AG08395 (cell line): ENCODE data around the gene KRTCAP2.
"Not testable (repeated sequence)": the region's sequence is repeated elsewhere in the genome, so short reads cannot be mapped to it uniquely, and the experiment has no call there.

Source experiments
- DNase-seq: peaks from one replicate; pipeline ENCODE4 v3.0.0; 2012; ENCODE audit warnings: mixed read lengths, low spot score

KRTCAP2 gene

DNA sequence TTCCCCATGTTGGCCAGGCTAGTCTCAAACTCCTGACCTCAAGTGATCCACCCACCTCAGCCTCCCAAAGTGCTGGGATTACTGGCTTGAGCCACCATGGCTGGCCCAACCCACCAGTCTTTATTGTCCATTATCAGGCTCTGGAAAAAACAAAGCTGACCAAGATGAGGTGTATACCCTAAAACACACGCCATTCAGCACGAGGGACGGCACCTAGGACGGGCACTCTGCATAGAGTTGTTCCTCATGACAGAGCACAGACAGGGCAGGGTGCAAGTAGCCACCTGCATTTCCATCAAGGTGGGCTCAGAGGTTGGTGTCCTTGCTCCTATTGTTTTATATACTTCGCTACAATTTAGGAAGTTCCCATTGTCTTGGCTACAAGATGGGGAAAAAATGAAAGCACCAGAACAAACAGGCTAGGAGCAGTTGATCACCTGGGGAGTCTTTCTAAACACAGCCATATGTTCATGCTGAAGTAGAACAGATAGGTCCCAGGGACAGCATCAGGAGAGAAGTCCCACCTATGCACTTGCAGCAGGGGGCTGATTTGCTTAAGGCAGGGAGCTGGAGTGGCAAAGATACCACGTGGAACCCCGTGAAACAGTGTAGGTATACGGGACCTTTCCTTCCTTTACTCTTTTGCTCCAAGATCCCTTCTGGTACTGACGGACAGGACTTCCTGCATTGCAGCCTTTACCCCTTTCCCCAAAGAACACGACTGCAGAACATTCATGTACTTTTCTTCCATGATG, 4.5 kb downstream of the KRTCAP2 start:
- DNase-seq: no peak

DNA sequence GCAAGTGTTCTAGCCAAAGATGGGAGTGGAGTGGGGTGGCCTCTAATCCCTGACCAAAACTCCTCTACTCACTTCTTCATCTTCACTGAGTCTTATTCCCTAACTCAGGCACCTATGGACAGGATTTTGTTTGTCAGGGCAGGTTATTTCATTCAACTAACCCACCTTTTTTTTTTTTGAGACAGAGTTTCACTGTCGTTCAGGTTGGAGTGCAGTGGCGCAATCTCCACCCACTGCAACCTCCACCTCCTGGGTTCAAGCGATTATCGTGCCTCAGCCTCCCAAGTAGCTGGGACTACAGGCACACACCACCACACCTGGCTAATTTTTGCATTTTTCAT, 5.0 kb downstream of the KRTCAP2 start:
- DNase-seq: not testable (repeated sequence)

DNA sequence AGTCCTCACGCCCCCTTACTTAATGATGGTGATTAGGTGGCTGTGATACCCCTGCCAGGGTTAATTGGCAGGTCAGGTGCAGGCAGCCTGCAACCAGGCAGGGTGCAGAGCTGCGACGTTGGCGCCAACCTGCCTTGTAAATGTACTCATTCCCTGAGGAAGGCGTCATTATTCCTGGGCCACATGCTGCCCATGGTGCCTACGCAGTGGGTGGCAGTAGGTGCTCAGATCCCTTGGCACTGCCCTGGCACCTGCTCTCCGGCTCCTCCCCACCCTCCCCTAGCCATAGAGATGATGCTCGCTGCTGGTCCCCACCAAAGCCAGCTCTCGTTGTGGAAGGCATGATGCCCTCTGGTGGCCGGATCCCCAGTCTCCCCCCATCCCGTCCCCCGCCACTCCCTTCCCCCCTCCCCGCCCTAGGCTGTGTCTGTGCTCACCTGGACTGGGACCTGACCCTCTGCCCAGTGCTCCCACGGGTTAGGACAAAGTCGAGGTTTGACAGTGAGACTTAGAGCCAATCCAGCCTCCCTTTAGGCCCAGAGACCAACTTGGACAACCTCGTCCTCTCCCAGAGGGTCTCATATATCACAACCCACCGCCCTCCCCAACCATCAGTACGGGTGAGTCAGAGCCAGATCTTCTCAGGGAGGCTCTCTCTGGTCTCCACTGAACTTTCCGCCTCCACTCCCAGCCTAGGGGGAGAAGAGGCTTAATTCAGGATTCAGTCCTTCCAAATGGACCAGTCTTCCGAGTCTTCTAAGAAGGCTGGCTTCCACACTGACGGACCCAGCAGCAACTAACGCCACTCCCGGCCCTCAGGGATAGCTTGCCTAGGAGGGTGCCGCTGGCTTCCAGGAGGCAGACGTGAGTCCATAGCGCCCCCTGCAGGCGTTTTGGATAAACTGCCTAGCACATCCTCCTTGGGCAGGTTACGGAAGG, 5.7 kb downstream of the KRTCAP2 start:
- peak; percentile 79 for DNase-seq

DNA sequence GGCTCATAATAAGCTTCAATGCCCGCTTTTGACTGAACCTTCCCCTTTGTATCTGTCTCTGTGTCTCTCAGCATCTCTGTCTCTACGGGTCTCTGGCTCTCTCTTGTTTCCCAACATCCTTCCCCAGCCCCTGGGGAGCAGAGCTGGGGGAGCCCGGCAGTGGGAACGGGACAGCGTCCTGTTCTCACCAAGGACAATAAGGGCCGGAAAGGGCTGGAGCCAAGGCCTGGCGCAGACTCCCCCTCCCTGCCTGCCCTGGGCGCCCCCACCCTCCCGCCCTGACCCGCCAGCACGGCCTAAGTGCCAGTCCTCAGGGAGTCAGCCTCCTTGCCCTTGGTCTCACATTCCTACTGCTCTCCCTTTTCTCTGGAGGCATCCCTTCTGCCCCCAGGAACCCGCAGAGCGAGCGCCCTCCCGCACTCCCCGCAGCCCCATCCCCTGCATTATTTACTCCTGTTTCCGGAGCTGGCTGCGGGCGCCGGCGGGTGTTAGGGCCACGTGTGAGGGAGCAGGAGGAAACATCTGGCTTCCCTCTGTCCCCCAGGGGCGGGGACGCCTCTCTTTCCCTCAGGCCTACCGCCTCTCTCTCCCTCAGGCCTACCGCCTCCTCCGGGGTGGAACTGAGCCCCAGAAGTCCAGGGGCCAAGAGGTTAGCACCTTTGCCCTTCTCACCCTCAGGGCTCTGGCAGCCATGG, 6.5 kb downstream of the KRTCAP2 start:
- no peak for DNase-seq

DNA sequence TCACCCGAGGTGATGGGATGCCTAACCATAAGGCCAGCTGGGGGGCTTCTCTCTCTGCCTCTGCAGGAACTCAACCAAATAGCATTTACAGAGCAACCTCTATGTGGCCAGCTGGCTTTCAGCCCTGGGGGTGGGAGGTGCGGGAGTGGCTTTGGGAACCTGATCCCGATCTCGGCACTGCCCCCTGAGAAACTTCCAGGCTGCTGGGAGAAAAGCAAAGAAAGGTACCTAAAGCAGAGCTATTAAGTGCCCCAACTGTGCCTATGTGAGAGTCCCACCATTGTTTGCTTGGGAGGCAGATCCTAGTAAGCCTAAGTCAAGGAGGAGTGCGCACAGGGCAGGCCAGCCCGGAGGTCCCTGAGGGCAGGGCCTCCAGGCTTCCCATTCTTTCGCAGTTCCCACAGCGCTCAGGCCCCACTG, 7.0 kb downstream of the KRTCAP2 start:
- no peak for DNase-seq

DNA sequence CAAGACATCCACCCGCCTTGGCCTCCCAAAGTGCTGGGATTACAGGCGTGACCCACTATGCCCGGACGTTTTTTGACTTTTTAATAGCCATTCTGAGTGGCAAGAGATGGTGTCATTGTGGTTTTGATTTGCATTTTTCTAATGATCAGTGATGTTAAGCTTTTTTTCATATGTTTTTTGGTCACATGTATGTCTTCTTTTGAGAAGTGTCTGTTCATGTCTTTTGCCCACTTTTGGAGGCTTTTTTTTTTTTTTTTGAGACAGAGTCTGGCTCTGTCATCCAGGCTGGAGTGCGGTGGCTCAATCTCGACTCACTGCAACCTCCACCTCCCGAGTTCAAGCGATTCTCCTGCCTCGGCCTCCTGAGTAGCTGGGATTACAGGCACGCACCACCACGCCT, 8.5 kb downstream of the KRTCAP2 start:
- not testable (repeated sequence) for DNase-seq

DNA sequence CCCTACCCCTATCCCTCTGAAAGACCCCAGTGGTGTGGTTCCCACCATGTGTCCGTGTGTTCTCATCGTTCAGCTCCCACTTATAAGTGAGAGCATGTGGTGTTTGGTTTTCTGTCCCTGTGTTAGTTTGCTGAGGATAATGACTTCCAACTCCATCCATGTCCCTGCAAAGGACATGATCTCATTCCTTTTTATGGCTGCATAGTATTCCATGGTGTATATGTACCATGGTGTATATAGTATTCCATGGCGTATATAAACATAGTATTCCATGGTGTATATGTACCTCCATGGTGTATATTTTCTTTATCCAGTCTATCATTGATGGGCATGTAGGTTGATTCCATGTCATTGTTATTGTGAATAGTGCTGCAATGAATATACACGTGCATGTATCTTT, 9.3 kb downstream of the KRTCAP2 start:
- not testable (repeated sequence) for DNase-seq

DNA sequence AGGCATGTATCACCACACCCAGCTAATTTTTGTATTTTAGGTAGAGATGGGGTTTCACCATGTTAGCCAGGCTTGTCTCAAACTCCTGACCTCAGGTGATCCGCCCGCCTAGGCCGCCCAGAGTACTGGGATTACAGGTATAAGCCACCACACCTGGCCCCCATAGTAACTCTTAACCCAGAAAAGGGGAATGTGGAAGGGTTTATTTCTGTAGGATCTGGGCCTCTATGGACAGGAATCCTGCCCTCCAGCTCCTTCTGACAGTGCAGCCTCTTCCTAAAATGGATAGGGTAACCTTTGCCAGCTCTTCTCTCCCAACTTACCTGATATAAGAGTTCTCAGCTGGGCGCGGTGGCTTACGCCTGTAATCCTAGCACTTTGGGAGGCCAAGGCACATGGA, 10.5 kb downstream of the KRTCAP2 start:
- not testable (repeated sequence) for DNase-seq

DNA sequence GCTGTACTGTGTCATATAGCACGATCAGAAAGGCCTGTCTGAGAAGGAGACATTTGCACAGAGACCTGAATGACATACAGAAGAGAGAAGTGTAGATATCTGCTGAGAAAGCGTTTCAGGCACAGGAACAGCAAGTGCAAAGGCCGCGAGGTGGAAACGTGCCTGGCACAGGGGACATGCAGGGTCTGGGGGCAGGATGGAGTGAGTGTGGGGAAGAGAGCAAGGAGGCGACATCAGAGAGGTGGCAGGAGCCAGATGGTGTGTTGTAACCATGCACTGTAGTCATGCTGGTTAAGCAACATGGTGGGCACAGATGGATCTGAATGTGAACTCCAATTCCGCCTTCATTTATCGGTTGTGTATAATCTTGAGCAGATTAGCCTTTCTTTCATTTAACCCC, 13.0 kb downstream of the KRTCAP2 start:
- no peak for DNase-seq

DNA sequence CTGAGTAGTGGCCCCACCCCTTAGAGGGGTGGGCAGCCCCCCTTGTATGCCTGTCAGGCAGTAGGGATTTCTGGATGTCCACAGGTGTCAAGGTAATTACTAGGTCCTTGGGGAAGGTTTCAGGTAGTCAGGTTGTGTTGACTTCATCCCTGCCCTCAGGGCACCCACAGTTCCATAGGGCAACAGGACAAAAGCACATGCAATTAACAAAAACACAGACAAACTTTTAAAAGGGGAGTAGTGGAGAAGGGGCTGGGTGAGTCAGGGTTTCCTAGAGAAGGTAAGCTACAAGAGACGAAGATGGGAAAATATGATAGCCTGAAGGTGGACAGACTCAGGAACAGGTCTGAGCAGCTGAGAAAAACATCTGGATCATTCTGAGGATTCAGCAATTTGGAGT, 14.1 kb downstream of the KRTCAP2 start:
- no peak for DNase-seq

DNA sequence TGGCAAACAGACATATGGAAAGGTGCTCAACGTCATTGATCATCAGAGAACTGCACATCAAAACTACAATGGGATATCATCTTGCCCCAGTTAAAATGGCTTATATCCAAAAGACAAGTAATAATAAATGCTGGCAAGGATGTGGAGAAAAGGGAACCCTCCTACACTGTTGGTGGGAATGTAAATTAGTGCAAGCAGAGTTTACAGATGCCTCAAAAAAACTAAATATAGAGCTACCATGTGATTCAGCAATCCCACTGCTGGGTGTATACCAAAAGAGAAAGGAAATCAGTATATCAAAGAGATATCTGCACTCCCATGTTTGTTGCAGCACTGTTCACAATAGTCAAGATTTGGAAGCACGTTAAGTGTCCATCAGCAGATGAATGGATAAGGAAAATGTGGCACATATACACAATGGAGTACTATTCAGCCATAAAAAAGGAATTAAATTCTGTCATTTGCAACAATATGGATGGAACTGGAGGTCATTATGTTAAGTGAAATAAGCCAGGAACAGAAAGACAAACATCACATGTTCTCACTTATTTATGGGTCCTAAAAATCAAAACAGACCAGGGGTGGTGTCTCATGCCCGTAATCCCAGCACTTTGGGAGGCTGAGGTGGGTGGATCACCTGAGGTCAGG, 17.0 kb downstream of the KRTCAP2 start:
- DNase-seq: not testable (repeated sequence)

DNA sequence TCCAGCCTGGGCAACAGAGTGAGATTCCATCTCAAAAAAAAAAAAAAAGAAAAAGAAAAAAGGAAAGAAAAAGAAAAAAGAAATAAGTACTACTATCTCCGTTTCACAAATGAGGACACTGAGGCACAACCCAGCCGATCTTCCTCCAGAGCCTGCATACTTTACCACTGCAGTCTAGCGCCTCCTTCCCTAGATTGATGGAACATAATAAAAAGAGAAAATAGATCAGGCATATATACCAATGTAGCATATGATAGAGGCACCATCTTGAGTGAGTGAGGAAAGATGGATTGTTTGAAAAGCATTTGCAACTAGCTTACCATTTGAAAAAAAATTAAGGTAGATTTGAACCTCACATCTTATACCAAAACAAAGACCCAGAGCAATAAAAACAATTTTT, 27.6 kb downstream of the KRTCAP2 start:
- no peak for DNase-seq

DNA sequence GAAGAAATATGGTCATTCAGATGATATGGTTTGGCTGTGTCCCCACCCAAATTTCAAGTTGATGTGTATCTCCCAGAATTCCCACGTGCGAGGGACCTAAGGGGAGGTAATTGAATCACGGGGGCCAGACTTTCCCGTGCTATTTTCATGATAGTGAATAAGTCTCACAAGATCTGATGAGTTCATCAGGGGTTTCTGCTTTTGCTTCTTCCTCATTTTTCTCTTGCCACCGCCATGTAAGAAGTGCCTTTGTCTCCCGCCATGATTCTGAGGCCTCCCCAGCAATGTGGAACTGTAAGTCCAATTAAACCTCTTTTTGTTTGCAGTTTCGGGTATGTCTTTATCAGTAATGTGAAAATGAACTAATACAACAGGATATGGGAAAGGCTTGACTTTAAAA, 31.4 kb downstream of the KRTCAP2 start:
- DNase-seq: no peak

DNA sequence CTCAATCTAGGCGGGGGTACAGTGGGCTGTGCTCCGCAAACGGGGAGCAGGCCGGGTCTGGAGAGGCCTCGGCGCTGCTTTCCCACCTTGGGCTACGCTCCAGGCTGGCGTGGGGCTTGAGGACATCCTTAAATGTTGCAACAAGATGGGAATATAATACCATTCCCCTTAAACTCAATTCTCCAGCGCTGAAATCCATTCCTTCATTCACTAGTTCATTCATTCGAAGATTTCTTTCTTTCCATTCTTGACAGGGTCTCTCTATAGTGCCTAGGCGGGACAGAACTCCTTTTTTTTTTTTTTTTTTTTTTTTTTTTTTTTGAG, 32.5 kb downstream of the KRTCAP2 start:
- no peak for DNase-seq

DNA sequence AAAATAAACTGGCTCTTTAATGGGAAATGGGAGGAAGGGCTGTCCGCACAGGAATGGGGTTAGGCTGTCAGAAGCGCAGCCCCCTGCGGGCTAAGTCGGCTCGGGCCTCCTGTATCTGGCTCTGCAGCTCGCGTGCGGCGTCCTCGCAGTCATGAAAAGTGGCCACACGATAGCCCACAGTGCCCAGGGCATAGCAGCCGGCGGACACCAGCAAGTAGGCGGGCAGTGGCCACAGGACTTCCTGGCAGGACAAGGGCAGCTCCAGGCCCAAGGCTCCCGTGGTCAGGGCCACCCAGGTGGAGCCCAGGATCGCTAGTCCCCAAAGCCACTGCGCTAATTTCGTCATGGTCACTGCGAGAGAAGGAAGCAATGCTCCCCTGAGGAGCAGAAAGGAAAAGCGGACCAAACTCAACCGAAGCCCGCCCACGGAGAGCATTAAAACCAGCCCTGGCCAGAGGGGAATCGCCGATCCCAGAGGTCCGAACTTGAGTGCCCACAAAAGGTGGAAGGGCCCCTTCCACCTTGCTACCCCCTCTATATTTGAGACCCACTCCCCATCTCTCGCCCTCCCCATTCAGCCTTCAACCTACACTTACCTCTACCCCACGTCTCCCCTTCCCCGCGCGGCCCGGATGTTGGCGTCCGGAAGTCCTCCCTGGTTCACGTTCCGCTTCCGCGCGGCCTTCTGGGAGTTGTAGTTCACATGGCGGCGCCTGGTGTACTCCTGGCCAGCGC, 33.0 kb downstream of the KRTCAP2 start, which contains the start of gene DPM3:
Gene DPM3 (minus strand): TSS at position 637 of the 735 bp plus-strand sequence. CDS start 291 bp downstream, at position 346.
- DNase-seq: peak; percentile 82

DNA sequence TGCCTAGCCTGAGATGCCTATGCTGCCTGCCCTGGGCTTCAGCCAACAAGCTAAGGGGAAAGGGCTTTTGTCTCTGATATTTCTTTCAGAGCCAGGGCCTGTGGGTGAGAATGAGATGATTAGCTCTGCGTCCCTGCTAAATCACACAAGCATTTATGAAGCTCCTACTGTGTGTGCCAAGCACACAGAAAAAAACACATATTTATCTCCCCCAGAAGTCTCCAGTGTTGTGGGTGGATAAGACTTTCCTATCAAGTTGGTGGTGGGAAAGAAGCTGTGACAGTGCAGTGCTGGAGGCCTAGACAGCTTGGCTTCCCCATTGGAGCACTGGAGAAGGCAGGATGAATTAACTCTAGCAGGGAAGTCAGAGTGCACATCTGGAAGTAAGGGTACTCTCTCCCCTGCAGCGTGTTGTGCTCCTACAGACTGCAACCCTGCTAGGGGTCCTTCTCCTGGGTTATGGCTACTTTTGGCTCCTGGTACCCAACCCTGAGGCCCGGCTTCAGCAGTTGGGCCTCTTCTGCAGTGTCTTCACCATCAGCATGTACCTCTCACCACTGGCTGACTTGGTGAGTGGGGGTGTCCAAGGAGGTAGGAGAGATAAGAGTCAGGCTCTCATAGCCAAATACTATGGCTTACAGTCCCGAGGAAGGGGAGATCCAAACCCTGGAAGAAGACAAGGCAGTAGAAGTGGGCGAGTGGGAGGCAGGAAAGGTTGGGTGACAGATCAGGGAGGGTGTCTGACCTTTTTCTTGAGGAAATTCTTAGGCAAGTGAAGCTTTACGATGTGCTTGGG, 35.8 kb downstream of the KRTCAP2 start:
- DNase-seq: no peak

DNA sequence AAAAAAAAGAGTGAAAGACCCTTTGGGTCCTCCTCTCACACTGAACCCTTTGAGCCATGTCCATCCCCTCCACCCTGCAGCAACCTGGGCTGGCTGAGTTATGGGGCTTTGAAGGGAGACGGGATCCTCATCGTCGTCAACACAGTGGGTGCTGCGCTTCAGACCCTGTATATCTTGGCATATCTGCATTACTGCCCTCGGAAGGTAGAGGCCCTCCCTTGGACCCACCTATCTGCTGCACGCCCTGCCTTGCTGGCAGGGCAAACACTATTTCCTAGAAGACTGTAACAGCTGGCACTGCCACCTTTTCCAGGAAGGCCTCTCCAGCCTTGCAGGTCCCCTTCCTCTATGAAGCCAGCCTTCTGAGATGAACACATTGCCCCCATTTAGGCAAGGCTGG, 36.4 kb downstream of the KRTCAP2 start:
- no peak for DNase-seq

DNA sequence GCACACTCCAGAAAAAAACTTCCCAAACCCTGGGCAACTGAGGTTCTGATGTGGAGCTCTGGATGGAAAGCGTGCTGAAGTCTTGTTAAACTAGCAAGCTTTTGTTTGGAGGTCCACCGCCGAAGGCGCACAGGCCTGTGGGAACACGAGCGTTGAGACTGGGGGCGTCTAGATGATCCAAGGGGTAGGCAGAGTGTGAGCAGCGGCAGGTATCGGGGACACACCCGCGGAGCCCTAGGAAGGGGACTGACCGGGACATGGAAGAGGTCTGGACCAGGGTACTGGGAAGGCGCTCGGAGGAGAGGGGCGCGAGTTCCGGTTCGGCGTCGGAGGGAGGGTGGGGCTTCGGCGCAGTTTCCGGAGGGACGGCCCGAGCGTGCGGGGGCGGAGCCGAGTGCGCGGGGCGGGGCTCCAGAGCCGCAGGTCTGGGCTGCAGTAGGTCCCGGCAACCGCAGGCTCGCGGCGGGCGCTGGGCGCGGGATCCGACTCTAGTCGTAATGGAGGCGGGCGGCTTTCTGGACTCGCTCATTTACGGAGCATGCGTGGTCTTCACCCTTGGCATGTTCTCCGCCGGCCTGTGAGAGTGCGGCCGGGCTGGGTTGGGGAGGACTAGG, 37.6 kb downstream of the KRTCAP2 start, which contains the start of gene SLC50A1:
Gene SLC50A1 (plus strand): TSS at position 438 of the 614 bp plus-strand sequence. CDS start 60 bp downstream, at position 498.
- DNase-seq: peak; percentile 96

DNA sequence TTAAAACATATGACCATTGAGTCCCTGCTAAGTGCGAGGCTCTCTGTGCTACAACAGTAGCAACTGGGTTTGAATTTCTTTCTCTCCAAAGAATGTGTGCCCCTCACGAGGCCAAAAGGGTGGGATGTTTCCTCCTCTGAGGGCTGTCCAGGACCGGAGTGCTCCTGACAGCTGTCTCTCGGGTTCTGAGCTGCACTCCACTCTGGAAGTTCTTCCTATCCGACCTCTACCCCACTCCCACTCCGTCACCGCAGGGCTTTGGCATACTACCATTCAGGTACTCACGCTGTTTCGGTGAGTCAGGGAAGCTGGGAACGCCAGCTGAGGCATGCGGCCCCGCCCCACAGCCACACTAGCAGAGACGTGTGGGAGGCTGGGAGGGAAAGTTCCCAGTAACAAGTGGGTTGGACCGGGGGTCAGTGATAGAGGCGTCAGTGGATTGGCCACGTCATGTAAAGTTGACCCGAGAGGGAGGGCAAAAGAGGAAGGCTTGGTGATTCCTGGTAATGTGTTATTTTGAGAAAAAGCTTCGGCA, 38.2 kb downstream of the KRTCAP2 start:
- DNase-seq: peak; percentile 89

DNA sequence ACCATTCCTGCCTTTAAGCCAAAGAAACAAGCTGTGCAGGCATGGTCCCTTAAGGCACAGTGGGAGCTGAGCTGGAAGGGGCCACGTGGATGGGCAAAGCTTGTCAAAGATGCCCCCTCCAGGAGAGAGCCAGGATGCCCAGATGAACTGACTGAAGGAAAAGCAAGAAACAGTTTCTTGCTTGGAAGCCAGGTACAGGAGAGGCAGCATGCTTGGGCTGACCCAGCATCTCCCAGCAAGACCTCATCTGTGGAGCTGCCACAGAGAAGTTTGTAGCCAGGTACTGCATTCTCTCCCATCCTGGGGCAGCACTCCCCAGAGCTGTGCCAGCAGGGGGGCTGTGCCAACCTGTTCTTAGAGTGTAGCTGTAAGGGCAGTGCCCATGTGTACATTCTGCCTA, 38.8 kb downstream of the KRTCAP2 start:
- no peak for DNase-seq
